Adrenal gland (tissue), 5 donors: ENCODE results near the gene PPP2R5D.

Experiments used
- POLR2A ChIP-seq, 2 donors: fragments of 450-650 bp; IDR thresholded peaks; one replicate each; pipeline ENCODE4 v1.6.1; 2017; ENCODE audit warnings: antibody characterized with exemption in 2 of 2, mild to moderate bottlenecking in 2 of 2, moderate library complexity in 1 of 2
- TF ChIP-seq, protein P1 (sequence below), 6 experiments: fragments of 450-650 bp in 4 of 6; fragments of 200-600 bp in 2 of 6; sonication (generic) in 1 of 6; IDR thresholded peaks; 1 replicate in 5 of 6; 2 replicates in 1 of 6; pipeline versions ENCODE4 v1.5.1 to v1.8.0; 2016 to 2021; ENCODE audit warnings: antibody characterized with exemption in 6 of 6, mild to moderate bottlenecking in 2 of 6, moderate library complexity in 1 of 6
- donor health status: DM: no; HTN: no; CAD: no.

DNA sequence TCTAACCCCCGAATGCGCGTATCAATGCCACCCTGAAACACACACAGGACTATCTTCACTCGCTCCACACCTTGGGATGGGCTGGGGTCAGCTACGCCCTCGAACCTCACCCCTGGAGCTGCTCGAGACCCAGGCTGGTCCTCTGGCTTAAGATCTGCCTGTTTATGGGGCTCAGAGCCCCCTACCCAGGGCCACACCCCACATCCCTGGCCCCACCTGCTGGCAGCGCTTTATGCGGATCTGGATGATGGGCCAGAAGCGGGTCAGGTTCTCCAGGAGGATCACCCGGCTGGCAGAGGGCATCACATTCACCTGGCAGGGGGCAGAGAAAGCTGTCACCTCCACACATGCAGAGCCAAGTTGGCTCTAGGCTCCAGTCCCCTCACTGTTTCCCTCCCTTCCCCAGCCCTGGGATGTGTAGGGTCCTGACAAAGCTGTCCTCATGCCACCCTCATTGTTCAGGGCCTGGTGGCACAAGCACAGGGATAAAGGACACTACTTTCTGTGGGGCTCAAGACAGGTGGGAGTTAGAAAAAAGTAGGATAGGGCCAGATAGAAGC, 61.1 kb downstream of the PPP2R5D start:
- TF ChIP-seq POLR2A (IDR thresholded peaks at IDR 0.05), result no peak
- TF ChIP-seq, protein P1, sequence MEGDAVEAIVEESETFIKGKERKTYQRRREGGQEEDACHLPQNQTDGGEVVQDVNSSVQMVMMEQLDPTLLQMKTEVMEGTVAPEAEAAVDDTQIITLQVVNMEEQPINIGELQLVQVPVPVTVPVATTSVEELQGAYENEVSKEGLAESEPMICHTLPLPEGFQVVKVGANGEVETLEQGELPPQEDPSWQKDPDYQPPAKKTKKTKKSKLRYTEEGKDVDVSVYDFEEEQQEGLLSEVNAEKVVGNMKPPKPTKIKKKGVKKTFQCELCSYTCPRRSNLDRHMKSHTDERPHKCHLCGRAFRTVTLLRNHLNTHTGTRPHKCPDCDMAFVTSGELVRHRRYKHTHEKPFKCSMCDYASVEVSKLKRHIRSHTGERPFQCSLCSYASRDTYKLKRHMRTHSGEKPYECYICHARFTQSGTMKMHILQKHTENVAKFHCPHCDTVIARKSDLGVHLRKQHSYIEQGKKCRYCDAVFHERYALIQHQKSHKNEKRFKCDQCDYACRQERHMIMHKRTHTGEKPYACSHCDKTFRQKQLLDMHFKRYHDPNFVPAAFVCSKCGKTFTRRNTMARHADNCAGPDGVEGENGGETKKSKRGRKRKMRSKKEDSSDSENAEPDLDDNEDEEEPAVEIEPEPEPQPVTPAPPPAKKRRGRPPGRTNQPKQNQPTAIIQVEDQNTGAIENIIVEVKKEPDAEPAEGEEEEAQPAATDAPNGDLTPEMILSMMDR (IDR thresholded peaks at IDR 0.05), result no peak
